ENCODE data around the gene S1PR4. TPM values are rescaled to one million over a fixed set of nuclear protein-coding genes. Genes with fewer than 3 reads are reported as not detected.

The S1PR4 gene
- total and polyA plus RNA-seq, 2 of the 13 experiments (the other 11 are each of a cell fraction or from before 2014, with no cell fraction given): 0.07 to 0.09 TPM

DNA sequence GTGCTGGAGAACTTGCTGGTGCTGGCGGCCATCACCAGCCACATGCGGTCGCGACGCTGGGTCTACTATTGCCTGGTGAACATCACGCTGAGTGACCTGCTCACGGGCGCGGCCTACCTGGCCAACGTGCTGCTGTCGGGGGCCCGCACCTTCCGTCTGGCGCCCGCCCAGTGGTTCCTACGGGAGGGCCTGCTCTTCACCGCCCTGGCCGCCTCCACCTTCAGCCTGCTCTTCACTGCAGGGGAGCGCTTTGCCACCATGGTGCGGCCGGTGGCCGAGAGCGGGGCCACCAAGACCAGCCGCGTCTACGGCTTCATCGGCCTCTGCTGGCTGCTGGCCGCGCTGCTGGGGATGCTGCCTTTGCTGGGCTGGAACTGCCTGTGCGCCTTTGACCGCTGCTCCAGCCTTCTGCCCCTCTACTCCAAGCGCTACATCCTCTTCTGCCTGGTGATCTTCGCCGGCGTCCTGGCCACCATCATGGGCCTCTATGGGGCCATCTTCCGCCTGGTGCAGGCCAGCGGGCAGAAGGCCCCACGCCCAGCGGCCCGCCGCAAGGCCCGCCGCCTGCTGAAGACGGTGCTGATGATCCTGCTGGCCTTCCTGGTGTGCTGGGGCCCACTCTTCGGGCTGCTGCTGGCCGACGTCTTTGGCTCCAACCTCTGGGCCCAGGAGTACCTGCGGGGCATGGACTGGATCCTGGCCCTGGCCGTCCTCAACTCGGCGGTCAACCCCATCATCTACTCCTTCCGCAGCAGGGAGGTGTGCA is 587 bp downstream of the S1PR4 start:
- FAIRE-seq (no peak), DNase-seq (ENCODE audit: low spot score) (no peak), ATAC-seq (peak; percentile 43)
- Histone ChIP-seq H3K9me3 (ENCODE audit: low read length) (no peaks in the 10 kb centered on the region), H3K36me3 (replicated peaks in 1 of 2; ENCODE audit: control insufficient read depth in 1 of 2, insufficient read depth in 2 of 2, low read length in 2 of 2) (no peaks in the 10 kb centered on the region), H3K79me2 (ENCODE audit: insufficient read depth, low read length) (no peaks in the 10 kb centered on the region), H3K9ac (ENCODE audit: insufficient read depth, low read depth, low read length) (no peak overlapping the region), H3K27ac (ENCODE audit: extremely low read length, insufficient read depth, low read length) (no peak overlapping the region), H3K4me1 (ENCODE audit: insufficient read depth, low read length) (peaks cover 16% of the 10 kb centered on the region), H3K4me2 (ENCODE audit: low read depth, low read length) (no peak overlapping the region), H4K20me1 (ENCODE audit: insufficient read depth, low read length) (no peaks in the 10 kb centered on the region), H3K4me3 (replicated peaks in 1 of 3; ENCODE audit: insufficient read depth in 1 of 3, low read depth in 2 of 3, low read length in 3 of 3) (no peak overlapping the region), H3K27me3 (ENCODE audit: control insufficient read depth in 1 of 2, insufficient read depth in 2 of 2, low read length in 2 of 2) (no peaks in the 10 kb centered on the region), H2AFZ (ENCODE audit: low read length) (no peak overlapping the region)
- ChIA-PET CTCF (ENCODE audit: low intra/inter-chr PET ratio, low total read pairs) (no interaction called here), POLR2A (no interaction called here)
- in situ Hi-C loops (cut with HindIII; ENCODE audit: extremely low pct_ligation_motif_present, low pct_unique_long_range_greater_than_20kb): no loop called here
- TF ChIP-seq HOXA3 (CRISPR knock-in tag; IDR thresholded peaks at IDR 0.05): 0 out of 2 replicates have a peak, but pooled peaks have one; percentile 4
- TF ChIP-seq MLLT10 (CRISPR knock-in tag; IDR thresholded peaks at IDR 0.05): no peak
- no peak for TF ChIP-seq SP2 (CRISPR knock-in tag; IDR thresholded peaks at IDR 0.05)
- no peak for TF ChIP-seq ZNF619 (CRISPR knock-in tag; IDR thresholded peaks at IDR 0.05)
- TF ChIP-seq ZMYM3 (CRISPR knock-in tag; IDR thresholded peaks at IDR 0.05): no peak
- intact Hi-C loops (cut with micrococcal nuclease; ENCODE audit: unreplicated experiment): no loop called here
- BruUV-seq (replicated peaks): no TSS peak
- WGBS (ENCODE audit: low lambda C conversion rate): 89% methylated on average over 17 of the region's 52 CpGs

- peak; percentile 9 for TF ChIP-seq AGO2 (optimal IDR thresholded peaks at IDR 0.05; ENCODE audit: low read depth, low read length)
- no peak for TF ChIP-seq EHMT2 (IDR thresholded peaks at IDR 0.05; ENCODE audit: borderline replicate concordance, low read depth, low read length)
- no peaks in the 10 kb centered on the region for H3K27me3 ChIP-seq (ENCODE audit: control insufficient read depth in 1 of 2, insufficient read depth in 2 of 2, low read length in 2 of 2)
- no peak overlapping the region for H3K4me3 ChIP-seq (replicated peaks in 1 of 3; ENCODE audit: insufficient read depth in 1 of 3, low read depth in 2 of 3, low read length in 3 of 3)
- H4K20me1 ChIP-seq (ENCODE audit: insufficient read depth, low read length): no peaks in the 10 kb centered on the region
- H3K9ac ChIP-seq (ENCODE audit: insufficient read depth, low read depth, low read length): no peak overlapping the region
- H3K4me1 ChIP-seq (ENCODE audit: insufficient read depth, low read length): peaks cover 23% of the 10 kb centered on the region
- H3K27ac ChIP-seq (ENCODE audit: extremely low read length, insufficient read depth, low read length): no peak overlapping the region
- in situ Hi-C loops (cut with HindIII; ENCODE audit: extremely low pct_ligation_motif_present, low pct_unique_long_range_greater_than_20kb) (no loop called here), intact Hi-C loops (cut with micrococcal nuclease; ENCODE audit: unreplicated experiment) (no loop called here)
- ATAC-seq: no peak; the same call in 2 of the 3 replicates
- no peaks in the 10 kb centered on the region for H3K36me3 ChIP-seq (replicated peaks in 1 of 2; ENCODE audit: control insufficient read depth in 1 of 2, insufficient read depth in 2 of 2, low read length in 2 of 2)
- 78% methylated on average over 21 of the region's 31 CpGs for WGBS (ENCODE audit: low lambda C conversion rate)
- no peak overlapping the region for H2AFZ ChIP-seq (ENCODE audit: low read length)
- H3K79me2 ChIP-seq (ENCODE audit: insufficient read depth, low read length): no peaks in the 10 kb centered on the region
- BruUV-seq (replicated peaks): no TSS peak
- H3K4me2 ChIP-seq (ENCODE audit: low read depth, low read length): no peak overlapping the region
- FAIRE-seq: no peak
- DNase-seq (ENCODE audit: low spot score): no peak
- ChIA-PET CTCF (ENCODE audit: low intra/inter-chr PET ratio, low total read pairs) (no interaction called here), POLR2A (no interaction called here)
- no peaks in the 10 kb centered on the region for H3K9me3 ChIP-seq (ENCODE audit: low read length)
Measured at GRCh38 chr19:3179739-3180293, 1.2 kb downstream of the S1PR4 start.

Data from HepG2 (cell line).